BE2C (cell line): Measurements from ENCODE around the gene SF3A2.

Experiments used
- DNase-seq: peaks from one replicate; pipeline ENCODE4 v3.0.0-alpha.2; 2020
- H3K27me3 ChIP-seq: fragments of 250-450 bp; sonication (Bioruptor Pico); 2 replicates; pipeline ENCODE4 v1.5.1; 2020; ENCODE audit warnings: mild to moderate bottlenecking
- H3K36me3 ChIP-seq: fragments of 250-450 bp; sonication (Bioruptor Pico); 2 replicates; pipeline ENCODE4 v1.5.1; 2020; ENCODE audit warnings: mild to moderate bottlenecking
- H3K4me1 ChIP-seq: fragments of 250-450 bp; sonication (Bioruptor Pico); 2 replicates; pipeline ENCODE4 v1.5.1; 2020
- H3K4me3 ChIP-seq: 2 replicates; pipeline ENCODE4 v1.5.1; 2011; ENCODE audit warnings: low read depth, low read length
- H3K9me3 ChIP-seq: fragments of 250-450 bp; sonication (Bioruptor Pico); 2 replicates; pipeline ENCODE4 v1.5.1; 2020
- TF ChIP-seq, protein P1 (sequence below): IDR thresholded peaks from 2 replicates; pipeline ENCODE4 v1.5.1; 2012; ENCODE audit warnings: mild to moderate bottlenecking, low read depth, low read length

Gene SF3A2

DNA sequence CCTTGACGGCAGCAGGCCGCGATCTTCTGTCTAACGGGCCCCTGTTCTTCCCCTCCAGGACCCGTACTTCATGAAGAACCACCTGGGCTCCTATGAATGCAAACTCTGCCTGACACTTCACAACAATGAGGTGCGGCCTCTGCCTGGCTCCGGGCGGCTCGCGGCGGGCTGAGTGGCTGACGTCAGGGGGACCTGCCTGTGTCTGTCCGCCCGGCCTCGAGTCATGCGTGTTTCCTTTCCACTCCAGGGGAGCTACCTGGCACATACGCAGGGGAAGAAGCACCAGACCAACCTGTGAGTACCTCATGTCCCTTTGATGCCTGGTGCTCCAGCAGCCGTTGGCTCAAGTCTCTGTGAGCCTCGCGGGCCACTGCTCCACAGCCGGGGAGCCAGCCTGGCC, 7.9 kb downstream of the SF3A2 start:
- peaks cover 83% of the 10 kb centered on the region for H3K36me3 ChIP-seq
- no peaks in the 10 kb centered on the region for H3K27me3 ChIP-seq
- DNase-seq, result no peak
- peaks cover 9% of the 10 kb centered on the region; the same call in 1 of the 2 replicates for H3K4me1 ChIP-seq
- no peak overlapping the region for H3K4me3 ChIP-seq
- TF ChIP-seq, protein P1, sequence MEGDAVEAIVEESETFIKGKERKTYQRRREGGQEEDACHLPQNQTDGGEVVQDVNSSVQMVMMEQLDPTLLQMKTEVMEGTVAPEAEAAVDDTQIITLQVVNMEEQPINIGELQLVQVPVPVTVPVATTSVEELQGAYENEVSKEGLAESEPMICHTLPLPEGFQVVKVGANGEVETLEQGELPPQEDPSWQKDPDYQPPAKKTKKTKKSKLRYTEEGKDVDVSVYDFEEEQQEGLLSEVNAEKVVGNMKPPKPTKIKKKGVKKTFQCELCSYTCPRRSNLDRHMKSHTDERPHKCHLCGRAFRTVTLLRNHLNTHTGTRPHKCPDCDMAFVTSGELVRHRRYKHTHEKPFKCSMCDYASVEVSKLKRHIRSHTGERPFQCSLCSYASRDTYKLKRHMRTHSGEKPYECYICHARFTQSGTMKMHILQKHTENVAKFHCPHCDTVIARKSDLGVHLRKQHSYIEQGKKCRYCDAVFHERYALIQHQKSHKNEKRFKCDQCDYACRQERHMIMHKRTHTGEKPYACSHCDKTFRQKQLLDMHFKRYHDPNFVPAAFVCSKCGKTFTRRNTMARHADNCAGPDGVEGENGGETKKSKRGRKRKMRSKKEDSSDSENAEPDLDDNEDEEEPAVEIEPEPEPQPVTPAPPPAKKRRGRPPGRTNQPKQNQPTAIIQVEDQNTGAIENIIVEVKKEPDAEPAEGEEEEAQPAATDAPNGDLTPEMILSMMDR, result no peak
- no peaks in the 10 kb centered on the region for H3K9me3 ChIP-seq

DNA sequence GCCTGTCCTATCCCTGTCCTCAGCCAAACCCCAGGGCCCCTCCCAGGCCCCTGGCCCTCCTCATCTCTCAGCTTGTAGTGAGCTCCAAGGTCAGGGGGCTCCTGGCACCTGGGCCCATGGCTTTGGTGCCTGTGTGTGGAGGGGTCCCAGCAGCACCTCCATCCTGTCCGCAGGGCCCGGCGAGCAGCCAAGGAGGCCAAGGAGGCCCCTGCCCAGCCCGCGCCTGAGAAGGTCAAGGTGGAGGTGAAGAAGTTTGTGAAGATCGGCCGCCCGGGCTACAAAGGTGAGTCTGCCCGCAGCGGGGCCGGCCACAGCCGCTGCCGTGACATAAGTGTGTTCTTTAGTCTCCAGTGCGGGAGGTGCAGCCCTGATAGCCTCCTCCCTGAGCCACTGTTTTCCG, 8.6 kb downstream of the SF3A2 start:
- Histone ChIP-seq H3K36me3 (peaks cover 85% of the 10 kb centered on the region), H3K4me1 (peaks cover 9% of the 10 kb centered on the region; the same call in 1 of the 2 replicates), H3K4me3 (no peak overlapping the region), H3K9me3 (no peaks in the 10 kb centered on the region), H3K27me3 (no peaks in the 10 kb centered on the region)
- no peak for DNase-seq
- TF ChIP-seq, protein P1, result no peak

DNA sequence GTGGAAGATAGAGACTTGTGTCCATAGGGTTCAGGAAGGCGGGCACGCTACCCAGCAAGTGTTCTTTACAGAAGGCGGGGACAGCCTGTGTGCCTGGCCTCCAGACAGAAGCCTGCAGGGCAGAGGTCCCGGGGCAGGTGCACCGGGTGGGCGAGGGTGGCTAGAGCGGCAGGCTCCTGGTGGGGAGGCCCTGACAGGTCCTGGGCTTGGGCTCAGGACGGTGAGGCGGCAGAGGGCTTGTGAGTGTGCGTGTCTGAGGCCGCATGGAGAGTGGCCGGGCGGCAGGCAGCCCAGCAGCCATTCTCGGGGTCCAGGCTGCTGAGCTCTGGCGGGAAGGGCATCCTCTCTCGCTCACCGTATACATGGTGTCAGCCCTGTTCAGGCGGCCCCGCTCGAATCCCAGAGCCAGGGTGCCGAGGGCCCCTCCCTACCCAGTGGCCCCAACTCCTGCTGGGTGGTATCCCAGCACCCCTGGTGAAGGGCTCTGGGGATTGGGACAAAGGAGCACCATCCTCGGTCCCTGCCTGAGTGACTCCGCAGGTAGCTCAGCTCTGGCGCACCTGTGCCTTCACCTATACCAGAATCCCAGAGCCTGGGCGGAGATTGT, 9.5 kb downstream of the SF3A2 start:
- no peaks in the 10 kb centered on the region for H3K27me3 ChIP-seq
- no peaks in the 10 kb centered on the region for H3K9me3 ChIP-seq
- H3K4me1 ChIP-seq, result peaks cover 9% of the 10 kb centered on the region; the same call in 1 of the 2 replicates
- TF ChIP-seq, protein P1, result no peak
- no peak for DNase-seq
- no peak overlapping the region for H3K4me3 ChIP-seq
- peaks cover 80% of the 10 kb centered on the region for H3K36me3 ChIP-seq

GRCh38 chr19:2246801-2247361, 10.3 kb downstream of the SF3A2 start:
- no peak overlapping the region for H3K4me3 ChIP-seq
- H3K9me3 ChIP-seq, result no peaks in the 10 kb centered on the region
- peaks cover 75% of the 10 kb centered on the region for H3K36me3 ChIP-seq
- H3K4me1 ChIP-seq, result peaks cover 9% of the 10 kb centered on the region; the same call in 1 of the 2 replicates
- TF ChIP-seq, protein P1, result no peak
- DNase-seq, result no peak
- no peaks in the 10 kb centered on the region for H3K27me3 ChIP-seq

- no peaks in the 10 kb centered on the region for H3K27me3 ChIP-seq
- TF ChIP-seq, protein P1, result no peak
- peaks cover 9% of the 10 kb centered on the region; the same call in 1 of the 2 replicates for H3K4me1 ChIP-seq
Observed at GRCh38 chr19:2247433-2248101, 10.9 kb downstream of the SF3A2 start.

More at GRCh38 chr19:2247433-2248101, 10.9 kb downstream of the SF3A2 start:
- peaks cover 73% of the 10 kb centered on the region for H3K36me3 ChIP-seq
- no peak overlapping the region for H3K4me3 ChIP-seq
- DNase-seq, result no peak
- H3K9me3 ChIP-seq, result no peaks in the 10 kb centered on the region
